Stimulated activated naive CD8-positive, alpha-beta T cell treated with anti-CD3 and anti-CD28 coated beads, Interleukin-15, Interleukin-2, amounts not matched to agents 100 ng/mL and 50 ng/mL, for 24 hours (primary cell): Measurements from ENCODE around the gene TRERF1.

Source experiments
- H3K27ac Mint-ChIP-seq: one replicate; pipeline ENCODE4 v1.8.0; 2021; ENCODE audit warnings: mild to moderate bottlenecking, mixed read lengths
- H3K27me3 Mint-ChIP-seq: one replicate; pipeline ENCODE4 v1.8.0; 2021; ENCODE audit warnings: mixed read lengths
- H3K36me3 Mint-ChIP-seq: one replicate; pipeline ENCODE4 v1.8.0; 2021; ENCODE audit warnings: low read depth, mixed read lengths
- H3K4me1 Mint-ChIP-seq: one replicate; pipeline ENCODE4 v1.8.0; 2021; ENCODE audit warnings: low read depth, mixed read lengths
- H3K4me3 Mint-ChIP-seq: one replicate; pipeline ENCODE4 v1.8.0; 2021; ENCODE audit warnings: mild to moderate bottlenecking, mixed read lengths
- H3K9me3 Mint-ChIP-seq: one replicate; pipeline ENCODE4 v1.8.0; 2021; ENCODE audit warnings: mixed read lengths

The TRERF1 gene

GRCh38 chr6:42236682-42237473, 214.8 kb downstream of the TRERF1 start:
- H3K27ac Mint-ChIP-seq = peak overlapping the region; percentile 38
- H3K9me3 Mint-ChIP-seq = no peaks in the 10 kb centered on the region
- peaks cover 16% of the 10 kb centered on the region for H3K4me1 Mint-ChIP-seq
- no peak overlapping the region for H3K4me3 Mint-ChIP-seq
- no peaks in the 10 kb centered on the region for H3K36me3 Mint-ChIP-seq
- H3K27me3 Mint-ChIP-seq = no peaks in the 10 kb centered on the region

GRCh38 chr6:42236030-42236429, 215.7 kb downstream of the TRERF1 start:
- Mint-ChIP-seq H3K4me3 (no peak overlapping the region), H3K4me1 (peaks cover 16% of the 10 kb centered on the region), H3K27me3 (no peaks in the 10 kb centered on the region), H3K27ac (no peak overlapping the region), H3K36me3 (no peaks in the 10 kb centered on the region), H3K9me3 (no peaks in the 10 kb centered on the region)

GRCh38 chr6:42232035-42232434, 219.7 kb downstream of the TRERF1 start:
- Mint-ChIP-seq H3K4me3 (no peak overlapping the region), H3K36me3 (no peaks in the 10 kb centered on the region), H3K27ac (no peak overlapping the region), H3K4me1 (peaks cover 12% of the 10 kb centered on the region), H3K27me3 (no peaks in the 10 kb centered on the region), H3K9me3 (no peaks in the 10 kb centered on the region)

- Mint-ChIP-seq H3K27me3 (no peaks in the 10 kb centered on the region), H3K27ac (no peak overlapping the region), H3K4me3 (no peak overlapping the region), H3K36me3 (no peaks in the 10 kb centered on the region), H3K4me1 (peaks cover 6% of the 10 kb centered on the region), H3K9me3 (no peaks in the 10 kb centered on the region)
These were observed 221.1 kb downstream of the TRERF1 start for GRCh38 chr6:42230345-42231321.

GRCh38 chr6:42229506-42230119, 222.1 kb downstream of the TRERF1 start:
- no peaks in the 10 kb centered on the region for H3K27me3 Mint-ChIP-seq
- peaks cover 15% of the 10 kb centered on the region for H3K4me1 Mint-ChIP-seq
- peak overlapping the region; percentile 49 for H3K27ac Mint-ChIP-seq
- no peaks in the 10 kb centered on the region for H3K9me3 Mint-ChIP-seq
- no peak overlapping the region for H3K4me3 Mint-ChIP-seq
- no peaks in the 10 kb centered on the region for H3K36me3 Mint-ChIP-seq

- H3K4me3 Mint-ChIP-seq = no peak overlapping the region
- H3K9me3 Mint-ChIP-seq = no peaks in the 10 kb centered on the region
- no peaks in the 10 kb centered on the region for H3K36me3 Mint-ChIP-seq
- no peak overlapping the region for H3K27ac Mint-ChIP-seq
- peaks cover 22% of the 10 kb centered on the region for H3K4me1 Mint-ChIP-seq
- H3K27me3 Mint-ChIP-seq = no peaks in the 10 kb centered on the region
These were observed 223.4 kb downstream of the TRERF1 start for GRCh38 chr6:42228305-42228704.

- H3K36me3 Mint-ChIP-seq = no peaks in the 10 kb centered on the region
- H3K9me3 Mint-ChIP-seq = no peaks in the 10 kb centered on the region
- H3K4me1 Mint-ChIP-seq = peaks cover 22% of the 10 kb centered on the region
- no peak overlapping the region for H3K27ac Mint-ChIP-seq
- H3K4me3 Mint-ChIP-seq = no peak overlapping the region
- H3K27me3 Mint-ChIP-seq = no peaks in the 10 kb centered on the region
These were observed 224.4 kb downstream of the TRERF1 start for GRCh38 chr6:42227173-42227850.

- no peaks in the 10 kb centered on the region for H3K9me3 Mint-ChIP-seq
- H3K27ac Mint-ChIP-seq = peak overlapping the region; percentile 55
- H3K4me3 Mint-ChIP-seq = no peak overlapping the region
- no peaks in the 10 kb centered on the region for H3K27me3 Mint-ChIP-seq
- H3K36me3 Mint-ChIP-seq = no peaks in the 10 kb centered on the region
- peaks cover 22% of the 10 kb centered on the region for H3K4me1 Mint-ChIP-seq
These were observed 225.0 kb downstream of the TRERF1 start for GRCh38 chr6:42226645-42227143.

GRCh38 chr6:42226161-42226611, 225.5 kb downstream of the TRERF1 start:
- peaks cover 25% of the 10 kb centered on the region for H3K4me1 Mint-ChIP-seq
- H3K4me3 Mint-ChIP-seq = no peak overlapping the region
- no peaks in the 10 kb centered on the region for H3K27me3 Mint-ChIP-seq
- H3K9me3 Mint-ChIP-seq = no peaks in the 10 kb centered on the region
- no peaks in the 10 kb centered on the region for H3K36me3 Mint-ChIP-seq
- peak overlapping the region; percentile 55 for H3K27ac Mint-ChIP-seq

GRCh38 chr6:42225419-42225818, 226.3 kb downstream of the TRERF1 start:
- Mint-ChIP-seq H3K9me3 (no peaks in the 10 kb centered on the region), H3K4me3 (no peak overlapping the region), H3K27ac (no peak overlapping the region), H3K4me1 (peaks cover 28% of the 10 kb centered on the region), H3K36me3 (no peaks in the 10 kb centered on the region), H3K27me3 (no peaks in the 10 kb centered on the region)

- H3K9me3 Mint-ChIP-seq = no peaks in the 10 kb centered on the region
- no peaks in the 10 kb centered on the region for H3K36me3 Mint-ChIP-seq
- H3K27ac Mint-ChIP-seq = peak overlapping the region; percentile 63
- no peaks in the 10 kb centered on the region for H3K27me3 Mint-ChIP-seq
- H3K4me3 Mint-ChIP-seq = no peak overlapping the region
- peaks cover 23% of the 10 kb centered on the region for H3K4me1 Mint-ChIP-seq
These were observed 226.7 kb downstream of the TRERF1 start for GRCh38 chr6:42225029-42225339.

GRCh38 chr6:42224222-42225028, 227.3 kb downstream of the TRERF1 start:
- Mint-ChIP-seq H3K4me3 (peak overlapping the region; percentile 54), H3K9me3 (no peaks in the 10 kb centered on the region), H3K4me1 (peaks cover 22% of the 10 kb centered on the region), H3K27me3 (no peaks in the 10 kb centered on the region), H3K27ac (peak overlapping the region; percentile 78), H3K36me3 (no peaks in the 10 kb centered on the region)

- Mint-ChIP-seq H3K36me3 (peaks cover 2% of the 10 kb centered on the region), H3K4me3 (no peak overlapping the region), H3K4me1 (peaks cover 29% of the 10 kb centered on the region), H3K27me3 (no peaks in the 10 kb centered on the region), H3K27ac (no peak overlapping the region), H3K9me3 (no peaks in the 10 kb centered on the region)
These were observed 229.3 kb downstream of the TRERF1 start for GRCh38 chr6:42222448-42222847.

GRCh38 chr6:42221546-42221945, 230.2 kb downstream of the TRERF1 start:
- peaks cover 33% of the 10 kb centered on the region for H3K4me1 Mint-ChIP-seq

More at GRCh38 chr6:42221546-42221945, 230.2 kb downstream of the TRERF1 start:
- H3K27ac Mint-ChIP-seq = no peak overlapping the region
- no peaks in the 10 kb centered on the region for H3K27me3 Mint-ChIP-seq
- H3K36me3 Mint-ChIP-seq = peaks cover 3% of the 10 kb centered on the region
- H3K4me3 Mint-ChIP-seq = no peak overlapping the region
- no peaks in the 10 kb centered on the region for H3K9me3 Mint-ChIP-seq
